Erythroblast (primary cell): ENCODE measurements around the gene SOCS3.

Source experiments
- GATA1 ChIP-seq: IDR thresholded peaks from 2 replicates; pipeline ENCODE4 v1.6.1; 2011; ENCODE audit warnings: low read depth, mild to moderate bottlenecking, control low read depth, low read length, moderate library complexity
- POLR2A ChIP-seq: IDR thresholded peaks from 2 replicates; pipeline ENCODE4 v1.6.1; 2011; ENCODE audit warnings: mild to moderate bottlenecking, low read length

DNA sequence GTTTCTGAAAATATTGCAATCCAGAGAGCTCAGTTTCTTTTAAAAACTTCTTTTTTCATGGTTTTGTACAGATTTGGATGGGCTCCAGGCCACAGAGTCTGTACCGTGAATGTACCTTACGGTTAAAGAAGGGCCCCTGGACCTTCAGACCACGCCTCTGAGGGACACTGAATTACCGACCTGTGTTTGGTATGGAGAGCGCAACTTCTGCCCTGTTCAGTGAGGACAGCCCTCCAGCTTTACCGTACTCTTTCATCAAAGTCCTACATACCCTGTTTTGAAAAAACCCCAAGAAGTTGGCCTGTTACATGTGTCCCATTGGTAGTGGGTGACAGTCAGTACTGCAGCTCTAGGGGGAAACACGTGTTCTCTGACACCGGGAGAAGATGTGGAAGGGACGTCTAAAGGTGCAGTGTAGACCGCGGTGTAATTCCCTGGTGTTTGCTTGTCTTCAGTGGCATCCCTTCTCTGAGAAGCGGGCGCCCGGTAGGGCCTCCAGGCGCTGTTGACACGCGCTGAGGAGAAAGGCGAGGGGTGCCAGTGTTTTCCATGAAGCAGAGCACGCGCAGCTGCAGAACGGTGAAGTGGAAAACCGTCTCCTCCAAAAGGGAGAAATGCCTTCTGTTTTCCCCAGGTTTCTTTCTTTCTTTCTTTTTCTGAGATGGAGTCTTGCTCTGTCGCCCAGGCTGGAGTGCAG lies 24.8 kb upstream of the SOCS3 start:
- TF ChIP-seq POLR2A = no peak
- no peak for TF ChIP-seq GATA1
